Keratinocyte (primary cell): ENCODE data around the gene BOK.

ENCODE experiments used
- CTCF ChIP-seq, 3 experiments: IDR thresholded peaks in 1 of 3; conservative IDR thresholded peaks in 1 of 3; optimal IDR thresholded peaks in 1 of 3; 2 replicates in 2 of 3; 3 replicates in 1 of 3; pipeline versions ENCODE3 to v1.5.1; 2011; ENCODE audit warnings: low read length in 3 of 3, mild to moderate bottlenecking in 3 of 3, moderate library complexity in 2 of 3, control low read depth in 1 of 3, inconsistent platforms in 1 of 3; ENCODE audit not compliant: insufficient read depth in 2 of 3; ENCODE audit errors: extremely low read depth in 1 of 3
- EZH2 ChIP-seq: IDR thresholded peaks from one replicate; pipeline ENCODE4 v1.6.1; 2012; ENCODE audit warnings: inconsistent platforms, mild to moderate bottlenecking, low read length, moderate library complexity

DNA sequence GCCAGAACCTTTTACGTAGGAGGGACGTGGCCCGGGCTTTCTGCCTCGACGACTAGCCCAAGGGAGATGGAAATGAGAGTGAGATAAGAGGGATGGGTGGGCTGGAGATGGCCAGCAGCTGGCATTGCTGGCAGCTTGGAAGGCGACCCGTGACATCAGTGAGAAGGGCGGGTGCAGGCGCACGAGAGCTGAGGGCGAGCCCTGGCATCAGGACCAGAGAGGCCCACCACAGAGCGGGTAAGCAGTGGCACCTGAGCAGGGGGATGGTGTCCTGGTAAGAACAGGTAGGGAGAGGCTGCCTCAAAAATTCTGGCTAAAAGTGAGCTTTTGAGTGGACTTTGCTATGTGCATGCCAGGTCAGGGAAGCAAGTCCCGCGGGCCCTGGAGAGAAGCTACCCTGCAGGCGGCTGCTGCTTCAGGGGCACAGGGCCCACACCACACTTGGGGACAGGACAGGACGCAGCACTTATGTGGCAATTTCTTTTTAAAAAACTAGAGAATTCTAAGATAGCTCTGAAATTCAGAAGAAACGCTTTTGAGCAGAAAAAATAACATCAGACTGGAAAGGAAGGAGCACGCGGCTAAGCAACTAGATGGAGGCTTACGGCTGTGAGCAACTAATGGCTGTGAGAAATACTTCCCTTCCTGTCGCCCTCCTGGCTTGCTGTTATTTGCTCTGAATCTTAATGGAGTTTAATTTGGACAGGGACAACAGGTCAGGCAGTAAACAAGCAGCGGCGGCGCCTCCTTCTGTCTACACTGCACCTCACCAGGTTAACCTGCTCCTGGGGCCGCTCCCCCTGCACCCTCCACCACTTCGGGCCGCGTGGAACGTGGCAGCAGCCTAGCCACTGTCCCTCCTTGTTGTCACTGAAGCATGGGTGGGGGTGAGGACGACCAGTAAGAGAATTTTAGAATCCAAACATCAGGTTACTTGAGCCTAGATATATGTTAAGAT lies 57.9 kb downstream of the BOK start:
- TF ChIP-seq CTCF (optimal IDR thresholded peaks at IDR 0.05 in 1 of 3, IDR thresholded peaks at IDR 0.05 in 1 of 3, conservative IDR thresholded peaks at IDR 0.05 in 1 of 3; ENCODE audit: extremely low read depth in 1 of 3, insufficient read depth in 2 of 3, low read length in 3 of 3), result no peak
- no peak for TF ChIP-seq EZH2
